ENCODE data around the gene MRNIP.

Gene MRNIP

GRCh38 chr5:179805529-179806249 lies 52.9 kb downstream of the MRNIP start:
- TF ChIP-seq REST (IDR thresholded peaks at IDR 0.05; ENCODE audit: insufficient read depth in 1 of 2, low read depth in 2 of 2, low read length in 2 of 2) (no peak), TAF1 (IDR thresholded peaks at IDR 0.05; ENCODE audit: borderline replicate concordance, insufficient read depth, low read length) (no peak), FOXP2 (optimal IDR thresholded peaks at IDR 0.05; ENCODE audit: borderline replicate concordance, extremely low read depth, extremely low read length, insufficient read depth) (no peak), SIN3A (IDR thresholded peaks at IDR 0.05; ENCODE audit: borderline replicate concordance, insufficient read depth, low read length) (no peak), POLR2AphosphoS5 (IDR thresholded peaks at IDR 0.05; ENCODE audit: low read depth, low read length) (no peak)

- no peak for TF ChIP-seq SIN3A (IDR thresholded peaks at IDR 0.05; ENCODE audit: borderline replicate concordance, insufficient read depth, low read length)
Measured at GRCh38 chr5:179805070-179805528, 53.5 kb downstream of the MRNIP start.

GRCh38 chr5:179804555-179804947 lies 54.1 kb downstream of the MRNIP start:
- TF ChIP-seq REST (IDR thresholded peaks at IDR 0.05; ENCODE audit: insufficient read depth in 1 of 2, low read depth in 2 of 2, low read length in 2 of 2) (no peak), POLR2AphosphoS5 (IDR thresholded peaks at IDR 0.05; ENCODE audit: low read depth, low read length) (no peak), FOXP2 (optimal IDR thresholded peaks at IDR 0.05; ENCODE audit: borderline replicate concordance, extremely low read depth, extremely low read length, insufficient read depth) (no peak), TAF1 (IDR thresholded peaks at IDR 0.05; ENCODE audit: borderline replicate concordance, insufficient read depth, low read length) (no peak), SIN3A (IDR thresholded peaks at IDR 0.05; ENCODE audit: borderline replicate concordance, insufficient read depth, low read length) (no peak)

- TF ChIP-seq POLR2AphosphoS5 (IDR thresholded peaks at IDR 0.05; ENCODE audit: low read depth, low read length): no peak
- TF ChIP-seq SIN3A (IDR thresholded peaks at IDR 0.05; ENCODE audit: borderline replicate concordance, insufficient read depth, low read length): no peak
- no peak for TF ChIP-seq FOXP2 (optimal IDR thresholded peaks at IDR 0.05; ENCODE audit: borderline replicate concordance, extremely low read depth, extremely low read length, insufficient read depth)
- no peak for TF ChIP-seq REST (IDR thresholded peaks at IDR 0.05; ENCODE audit: insufficient read depth in 1 of 2, low read depth in 2 of 2, low read length in 2 of 2)
- TF ChIP-seq TAF1 (IDR thresholded peaks at IDR 0.05; ENCODE audit: borderline replicate concordance, insufficient read depth, low read length): no peak
Measured at GRCh38 chr5:179803651-179804554, 54.7 kb downstream of the MRNIP start.

- TF ChIP-seq REST (IDR thresholded peaks at IDR 0.05; ENCODE audit: insufficient read depth in 1 of 2, low read depth in 2 of 2, low read length in 2 of 2) (no peak), SIN3A (IDR thresholded peaks at IDR 0.05; ENCODE audit: borderline replicate concordance, insufficient read depth, low read length) (no peak), TAF1 (IDR thresholded peaks at IDR 0.05; ENCODE audit: borderline replicate concordance, insufficient read depth, low read length) (no peak), FOXP2 (optimal IDR thresholded peaks at IDR 0.05; ENCODE audit: borderline replicate concordance, extremely low read depth, extremely low read length, insufficient read depth) (no peak), POLR2AphosphoS5 (IDR thresholded peaks at IDR 0.05; ENCODE audit: low read depth, low read length) (no peak)
Measured at GRCh38 chr5:179802950-179803562, 55.6 kb downstream of the MRNIP start.

Measured in PFSK-1 (cell line).